ENCODE measurements around the gene KCNIP4.

The KCNIP4 gene

DNA sequence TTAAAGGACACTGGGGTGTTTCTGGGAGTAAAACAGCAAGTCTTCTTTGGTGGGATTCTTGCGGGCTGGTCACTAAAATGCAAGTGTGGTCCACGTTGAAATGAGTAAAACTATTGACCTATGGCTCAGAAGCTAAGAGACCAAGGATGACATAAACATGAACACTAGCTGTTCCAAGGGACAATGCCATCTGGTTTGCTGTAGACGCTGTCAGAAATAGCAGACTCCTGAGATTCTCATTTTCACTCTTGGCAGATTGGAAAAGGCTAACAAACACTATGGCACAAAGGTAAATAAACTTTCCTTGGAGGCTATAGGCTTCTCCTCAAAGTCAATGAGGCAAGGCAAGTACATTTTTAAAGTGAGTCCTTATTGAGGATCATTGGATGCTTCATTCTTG lies 343.6 kb downstream of the KCNIP4 start:
- no peaks in the 10 kb centered on the region for H3K36me3 Mint-ChIP-seq
- no peaks in the 10 kb centered on the region for H3K4me1 Mint-ChIP-seq (ENCODE audit: low read depth)
- no peak overlapping the region for H3K27ac Mint-ChIP-seq
- H3K4me3 Mint-ChIP-seq = no peak overlapping the region
- H3K27me3 Mint-ChIP-seq = no peaks in the 10 kb centered on the region
- peaks cover 19% of the 10 kb centered on the region for H3K9me3 Mint-ChIP-seq (ENCODE audit: low read depth)

DNA sequence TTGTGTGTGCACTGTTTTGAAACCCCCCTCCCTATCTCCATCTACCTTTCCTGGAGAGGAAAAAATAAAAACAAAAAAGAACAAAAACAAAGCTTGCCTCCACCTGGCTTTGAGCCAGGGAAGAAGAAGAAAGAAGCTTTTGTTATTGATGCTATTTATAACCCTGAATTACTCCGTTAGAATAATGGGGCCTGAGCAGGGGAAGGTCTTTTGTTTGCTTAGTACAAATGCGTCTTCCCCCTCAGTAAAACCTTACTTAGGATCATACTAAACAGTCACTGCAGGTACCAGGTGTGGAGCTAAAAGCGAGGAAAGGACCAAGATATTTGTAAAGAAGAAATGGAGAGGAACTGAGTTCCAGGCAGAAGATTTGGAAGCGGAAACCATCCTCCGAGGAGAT lies 352.1 kb downstream of the KCNIP4 start:
- peaks cover 2% of the 10 kb centered on the region for H3K9me3 Mint-ChIP-seq (ENCODE audit: low read depth)
- no peaks in the 10 kb centered on the region for H3K36me3 Mint-ChIP-seq
- H3K4me1 Mint-ChIP-seq (ENCODE audit: low read depth) = no peaks in the 10 kb centered on the region
- H3K27ac Mint-ChIP-seq = no peak overlapping the region
- no peaks in the 10 kb centered on the region for H3K27me3 Mint-ChIP-seq
- H3K4me3 Mint-ChIP-seq = no peak overlapping the region

GRCh38 chr4:21593671-21594001 lies 354.9 kb downstream of the KCNIP4 start:
- no peaks in the 10 kb centered on the region for H3K27me3 Mint-ChIP-seq
- no peak overlapping the region for H3K4me3 Mint-ChIP-seq
- no peaks in the 10 kb centered on the region for H3K4me1 Mint-ChIP-seq (ENCODE audit: low read depth)
- H3K27ac Mint-ChIP-seq = no peak overlapping the region
- no peaks in the 10 kb centered on the region for H3K9me3 Mint-ChIP-seq (ENCODE audit: low read depth)
- no peaks in the 10 kb centered on the region for H3K36me3 Mint-ChIP-seq

- Mint-ChIP-seq H3K27me3 (no peaks in the 10 kb centered on the region), H3K4me3 (no peak overlapping the region), H3K4me1 (ENCODE audit: low read depth) (no peaks in the 10 kb centered on the region), H3K36me3 (no peaks in the 10 kb centered on the region), H3K9me3 (ENCODE audit: low read depth) (no peaks in the 10 kb centered on the region), H3K27ac (no peak overlapping the region)
Measured at GRCh38 chr4:21592970-21593670, 355.5 kb downstream of the KCNIP4 start.

GRCh38 chr4:21577056-21577455 lies 371.5 kb downstream of the KCNIP4 start:
- Mint-ChIP-seq H3K4me3 (no peak overlapping the region), H3K36me3 (no peaks in the 10 kb centered on the region), H3K27ac (no peak overlapping the region), H3K27me3 (no peaks in the 10 kb centered on the region), H3K9me3 (ENCODE audit: low read depth) (peaks cover 5% of the 10 kb centered on the region), H3K4me1 (ENCODE audit: low read depth) (no peaks in the 10 kb centered on the region)

DNA sequence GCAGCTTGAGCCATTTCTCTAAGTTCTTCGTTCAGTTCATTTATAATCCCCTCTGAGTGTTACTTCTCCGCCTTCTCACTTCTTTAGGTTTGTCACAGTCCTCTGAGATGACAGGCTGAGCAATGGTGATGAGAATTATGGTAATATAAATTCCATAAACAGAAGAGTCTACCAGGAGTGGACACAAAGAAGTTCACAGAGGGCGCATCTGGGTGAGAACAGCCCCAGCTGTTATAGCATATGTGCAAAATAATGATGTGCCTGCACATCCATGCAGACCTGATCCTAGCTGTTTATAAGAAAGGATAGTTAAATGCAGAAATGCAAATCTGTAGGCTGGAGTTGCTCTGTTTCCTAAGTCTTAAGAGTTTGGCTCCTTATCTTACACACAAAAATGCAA lies 377.5 kb downstream of the KCNIP4 start:
- Mint-ChIP-seq H3K9me3 (ENCODE audit: low read depth) (no peaks in the 10 kb centered on the region), H3K4me1 (ENCODE audit: low read depth) (no peaks in the 10 kb centered on the region), H3K27me3 (no peaks in the 10 kb centered on the region)

DNA sequence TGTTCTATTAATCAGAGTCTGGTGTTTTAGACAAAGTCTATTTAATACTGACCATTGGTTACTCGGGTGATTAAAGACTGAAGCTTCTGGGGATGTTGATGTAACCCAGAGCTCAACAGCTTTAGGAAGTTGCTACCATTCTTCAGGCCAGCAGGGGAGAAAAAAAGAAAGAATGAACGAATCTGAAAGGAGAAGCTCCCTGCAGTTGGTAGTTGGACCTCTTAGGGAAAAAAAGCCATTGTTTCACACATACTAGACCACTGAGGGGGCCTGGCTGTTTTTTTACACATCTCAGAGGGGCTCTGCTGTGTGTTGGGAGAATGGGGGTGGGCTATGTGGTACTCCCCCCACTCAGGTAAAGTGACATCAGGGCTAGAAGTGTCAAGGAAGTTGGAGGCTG lies 378.9 kb downstream of the KCNIP4 start:
- Mint-ChIP-seq H3K36me3 (no peaks in the 10 kb centered on the region), H3K27ac (no peak overlapping the region), H3K4me1 (ENCODE audit: low read depth) (no peaks in the 10 kb centered on the region), H3K4me3 (no peak overlapping the region), H3K9me3 (ENCODE audit: low read depth) (peaks cover under 1% of the 10 kb centered on the region), H3K27me3 (no peaks in the 10 kb centered on the region)

More for the DNA sequence above, 377.5 kb downstream of the KCNIP4 start:
- Mint-ChIP-seq H3K27ac (no peak overlapping the region), H3K4me3 (no peak overlapping the region), H3K36me3 (no peaks in the 10 kb centered on the region)

- H3K4me3 Mint-ChIP-seq = no peak overlapping the region
- no peaks in the 10 kb centered on the region for H3K36me3 Mint-ChIP-seq
- no peaks in the 10 kb centered on the region for H3K9me3 Mint-ChIP-seq (ENCODE audit: low read depth)
- no peaks in the 10 kb centered on the region for H3K27me3 Mint-ChIP-seq
- no peaks in the 10 kb centered on the region for H3K4me1 Mint-ChIP-seq (ENCODE audit: low read depth)
- H3K27ac Mint-ChIP-seq = no peak overlapping the region
Measured at GRCh38 chr4:21555083-21555482, 393.5 kb downstream of the KCNIP4 start.

DNA sequence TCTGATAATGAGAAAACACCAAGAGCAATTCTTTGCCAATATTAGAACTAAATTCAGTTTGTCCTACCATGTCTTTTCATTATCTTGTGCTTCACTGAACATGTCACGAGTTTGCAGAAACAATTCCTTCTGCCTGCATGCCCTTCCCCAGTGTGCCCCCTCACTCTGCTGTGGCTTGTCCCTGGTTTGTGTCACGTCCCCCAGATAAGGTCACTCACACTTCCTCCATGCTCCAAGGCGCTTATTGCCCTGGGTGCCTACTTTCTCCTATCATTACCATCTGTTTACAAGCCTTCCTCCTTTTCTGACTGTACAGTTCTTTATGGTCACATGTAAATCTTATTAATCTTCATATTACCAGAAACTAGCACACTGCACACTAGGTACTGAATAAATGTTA lies 394.1 kb downstream of the KCNIP4 start:
- Mint-ChIP-seq H3K4me3 (no peak overlapping the region), H3K27ac (no peak overlapping the region), H3K27me3 (no peaks in the 10 kb centered on the region), H3K4me1 (ENCODE audit: low read depth) (no peaks in the 10 kb centered on the region), H3K9me3 (ENCODE audit: low read depth) (no peaks in the 10 kb centered on the region), H3K36me3 (no peaks in the 10 kb centered on the region)

- H3K4me3 Mint-ChIP-seq = no peak overlapping the region
- H3K9me3 Mint-ChIP-seq (ENCODE audit: low read depth) = no peaks in the 10 kb centered on the region
- H3K4me1 Mint-ChIP-seq (ENCODE audit: low read depth) = no peaks in the 10 kb centered on the region
- no peaks in the 10 kb centered on the region for H3K27me3 Mint-ChIP-seq
- no peak overlapping the region for H3K27ac Mint-ChIP-seq
- H3K36me3 Mint-ChIP-seq = no peaks in the 10 kb centered on the region
Measured at GRCh38 chr4:21554066-21554465, 394.5 kb downstream of the KCNIP4 start.

- no peak overlapping the region for H3K27ac Mint-ChIP-seq
- H3K36me3 Mint-ChIP-seq = no peaks in the 10 kb centered on the region
- no peaks in the 10 kb centered on the region for H3K4me1 Mint-ChIP-seq (ENCODE audit: low read depth)
- H3K9me3 Mint-ChIP-seq (ENCODE audit: low read depth) = no peaks in the 10 kb centered on the region
- no peak overlapping the region for H3K4me3 Mint-ChIP-seq
- no peaks in the 10 kb centered on the region for H3K27me3 Mint-ChIP-seq
Measured at GRCh38 chr4:21552455-21552854, 396.1 kb downstream of the KCNIP4 start.

DNA sequence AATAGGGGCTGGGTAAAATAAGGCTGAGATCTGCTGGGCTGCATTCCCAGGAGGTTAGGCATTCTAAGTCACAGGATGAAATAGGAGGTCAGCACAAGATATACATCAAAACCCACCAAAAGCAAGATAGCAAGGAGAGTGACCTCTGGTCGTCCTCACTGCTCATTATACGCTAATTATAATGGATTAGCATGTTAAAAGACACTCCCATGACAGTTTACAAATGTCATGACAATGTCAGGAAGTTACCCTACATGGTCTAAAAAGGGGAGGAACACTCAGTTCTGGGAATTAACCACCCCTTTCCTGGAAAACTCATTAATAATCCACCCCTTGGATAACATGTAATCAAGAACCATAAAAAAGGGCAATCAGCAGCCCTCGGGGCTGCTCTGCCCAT lies 403.6 kb downstream of the KCNIP4 start:
- H3K4me3 Mint-ChIP-seq = no peak overlapping the region
- no peak overlapping the region for H3K27ac Mint-ChIP-seq

DNA sequence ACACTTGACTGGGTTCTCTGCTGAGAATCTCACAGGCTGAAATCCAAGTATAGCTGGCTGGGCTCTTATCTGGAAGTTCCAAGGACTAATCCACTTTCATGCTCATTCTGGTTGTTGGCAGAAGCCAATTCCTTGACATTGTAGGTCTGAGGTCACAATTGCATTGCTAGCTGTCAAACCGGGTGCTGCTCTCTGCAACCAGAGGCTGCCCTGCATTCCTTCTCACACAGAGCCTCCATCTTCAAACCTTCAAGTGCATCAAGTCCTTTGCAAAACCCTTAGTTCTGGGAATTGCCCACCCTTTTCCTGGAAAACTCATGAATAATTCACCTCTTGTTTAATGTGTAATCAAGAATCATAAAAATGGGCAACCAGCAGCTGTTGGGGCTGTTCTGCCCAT lies 404.2 kb downstream of the KCNIP4 start:
- H3K9me3 Mint-ChIP-seq (ENCODE audit: low read depth) = peaks cover 3% of the 10 kb centered on the region
- no peaks in the 10 kb centered on the region for H3K4me1 Mint-ChIP-seq (ENCODE audit: low read depth)
- H3K27ac Mint-ChIP-seq = no peak overlapping the region
- H3K27me3 Mint-ChIP-seq = no peaks in the 10 kb centered on the region
- no peaks in the 10 kb centered on the region for H3K36me3 Mint-ChIP-seq
- H3K4me3 Mint-ChIP-seq = no peak overlapping the region

More for the DNA sequence above, 403.6 kb downstream of the KCNIP4 start:
- Mint-ChIP-seq H3K4me1 (ENCODE audit: low read depth) (no peaks in the 10 kb centered on the region), H3K36me3 (no peaks in the 10 kb centered on the region), H3K27me3 (no peaks in the 10 kb centered on the region), H3K9me3 (ENCODE audit: low read depth) (peaks cover 3% of the 10 kb centered on the region)

- Mint-ChIP-seq H3K27ac (no peak overlapping the region), H3K27me3 (no peaks in the 10 kb centered on the region), H3K9me3 (ENCODE audit: low read depth) (peaks cover 3% of the 10 kb centered on the region), H3K4me1 (ENCODE audit: low read depth) (no peaks in the 10 kb centered on the region), H3K36me3 (no peaks in the 10 kb centered on the region), H3K4me3 (no peak overlapping the region)
Measured at GRCh38 chr4:21543514-21543913, 405.1 kb downstream of the KCNIP4 start.

- H3K36me3 Mint-ChIP-seq = no peaks in the 10 kb centered on the region
- H3K4me1 Mint-ChIP-seq (ENCODE audit: low read depth) = no peaks in the 10 kb centered on the region
- no peak overlapping the region for H3K4me3 Mint-ChIP-seq
- H3K9me3 Mint-ChIP-seq (ENCODE audit: low read depth) = no peaks in the 10 kb centered on the region
- no peak overlapping the region for H3K27ac Mint-ChIP-seq
- no peaks in the 10 kb centered on the region for H3K27me3 Mint-ChIP-seq
Measured at GRCh38 chr4:21535898-21536297, 412.7 kb downstream of the KCNIP4 start.

DNA sequence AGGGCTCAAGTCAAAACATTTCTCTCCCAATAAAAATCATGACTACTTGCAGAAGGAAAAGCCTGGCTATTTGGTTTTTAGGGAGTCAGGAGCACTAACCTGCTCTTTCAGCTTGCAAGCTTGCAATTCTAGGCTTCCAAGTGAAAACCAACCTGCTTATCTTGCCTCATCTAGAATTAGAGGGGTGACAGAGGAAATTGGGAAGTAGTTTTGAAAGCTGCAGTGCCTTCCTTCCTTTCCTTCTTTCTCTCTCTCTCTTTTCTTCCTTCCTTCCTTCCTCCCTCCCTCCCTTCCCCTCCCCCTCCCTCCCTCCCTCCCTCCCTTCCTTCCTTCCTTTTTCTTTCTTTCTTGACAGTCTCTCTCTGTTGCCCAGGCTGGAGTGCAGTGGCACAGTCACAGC lies 417.5 kb downstream of the KCNIP4 start:
- H3K4me1 Mint-ChIP-seq (ENCODE audit: low read depth) = no peaks in the 10 kb centered on the region
- H3K36me3 Mint-ChIP-seq = no peaks in the 10 kb centered on the region
- H3K9me3 Mint-ChIP-seq (ENCODE audit: low read depth) = no peaks in the 10 kb centered on the region
- H3K27ac Mint-ChIP-seq = no peak overlapping the region
- H3K4me3 Mint-ChIP-seq = no peak overlapping the region
- no peaks in the 10 kb centered on the region for H3K27me3 Mint-ChIP-seq

All from activated naive CD8-positive, alpha-beta T cell (primary cell).